Left ventricle myocardium superior (tissue), 1 donor: ENCODE results near the gene BRI3. TPM values are rescaled to one million over a fixed set of nuclear protein-coding genes. Genes with fewer than 3 reads are reported as not detected.
"Not testable (repeated sequence)": the region's sequence is repeated elsewhere in the genome, so short reads cannot be mapped to it uniquely, and the experiment has no call there.

Experiments used
- ATAC-seq: fragments of 200-7000 bp; cut with Tn5 transposase; one replicate; pipeline ENCODE4 v1.9.1; 2020; ENCODE audit warnings: mild to moderate bottlenecking, moderate library complexity
- DNase-seq: peaks from one replicate; pipeline ENCODE4 v3.0.0-alpha.2; 2020
- intact Hi-C: fragments of 100-400 bp; cut with micrococcal nuclease; formaldehyde crosslinking; loops from one replicate; pipeline ENCODE4 v1.11.0; 2022
- total RNA-seq: library from RNA; stranded (reverse); fragmentation: NEBNext Ultra II Directional; extraction: Animal tissue kit (Norgen Biotek cat#: 25700); gene quantifications from one replicate; pipeline ENCODE4 v1.2.1, GENCODE V29; 2021
- donor health status: DM: no; HTN: yes; CAD: no; lungs with severe emphysema.

Gene BRI3
- total RNA-seq, 1 donor from 2014 or later = 269 TPM

DNA sequence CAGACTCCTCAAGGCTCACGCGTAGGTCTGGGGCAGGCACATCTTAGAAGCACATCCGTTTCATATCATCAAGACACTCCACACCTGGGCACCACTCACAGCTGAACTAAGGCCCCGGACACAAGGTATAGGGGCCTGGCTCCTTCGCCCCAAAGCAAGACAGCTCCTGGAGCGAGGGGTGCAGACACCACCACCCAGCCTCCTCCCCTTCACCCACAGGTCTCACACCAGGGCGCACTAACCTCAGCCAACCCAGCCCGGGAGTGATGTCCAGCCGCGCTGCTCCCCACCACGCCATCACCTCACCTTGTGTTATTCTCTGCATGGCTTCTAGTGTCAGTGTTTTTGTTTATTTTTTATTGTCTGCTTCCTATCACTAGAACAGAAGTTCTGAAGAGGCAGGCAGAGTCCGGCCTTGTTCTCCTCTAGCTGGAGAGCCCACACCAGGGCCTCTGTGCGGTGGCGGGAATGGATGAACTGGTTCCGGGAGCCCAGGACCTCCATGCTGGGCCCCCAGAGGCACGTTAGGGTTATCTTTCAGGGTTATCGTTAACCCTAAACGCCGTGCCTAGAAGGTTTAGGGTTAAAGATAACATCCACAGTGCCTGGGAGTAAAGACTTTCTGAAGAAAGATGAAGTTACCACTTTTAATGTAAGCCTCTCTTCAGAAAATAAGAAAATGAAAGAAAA is 21.8 kb downstream of the BRI3 start:
- intact Hi-C loops = no loop called here
- DNase-seq = no peak

GRCh38 chr7:98303906-98304305 is 22.4 kb downstream of the BRI3 start:
- intact Hi-C loops = no loop called here
- DNase-seq = no peak
- ATAC-seq = no peak

More for the DNA sequence above, 21.8 kb downstream of the BRI3 start:
- no peak for ATAC-seq

DNA sequence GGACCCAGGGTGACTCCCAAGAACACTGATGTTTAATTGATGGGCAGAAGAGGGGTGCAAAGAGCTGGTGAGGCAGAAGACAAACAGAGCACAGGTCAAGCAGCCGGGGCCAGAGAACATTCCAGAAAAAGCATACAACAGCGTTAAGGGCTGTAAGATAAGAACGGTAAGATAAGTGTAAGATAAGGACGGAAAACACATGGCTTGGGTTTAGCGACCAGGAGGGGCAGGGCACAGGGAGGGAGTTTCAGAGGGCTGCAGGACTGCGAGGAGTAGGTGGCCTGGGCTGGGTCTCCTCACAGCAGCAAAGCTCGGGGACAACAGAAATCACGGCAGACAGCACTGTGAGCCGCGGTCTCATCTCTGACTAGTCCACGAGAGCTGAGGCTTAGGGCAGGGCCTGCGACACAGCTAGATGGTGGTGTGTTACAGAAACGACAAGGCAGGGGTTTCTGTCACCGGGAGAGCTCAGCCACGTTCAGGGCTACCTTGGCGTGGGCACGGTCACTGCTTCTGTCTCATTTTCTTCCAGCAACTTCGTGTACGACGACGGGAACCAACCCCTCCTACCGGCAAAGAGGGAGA is 24.6 kb downstream of the BRI3 start:
- ATAC-seq = peak; percentile 20
- intact Hi-C loops = no loop called here
- no peak for DNase-seq

GRCh38 chr7:98307971-98308466 is 26.5 kb downstream of the BRI3 start:
- DNase-seq (no peak), ATAC-seq (no peak)
- intact Hi-C loops = no loop called here

DNA sequence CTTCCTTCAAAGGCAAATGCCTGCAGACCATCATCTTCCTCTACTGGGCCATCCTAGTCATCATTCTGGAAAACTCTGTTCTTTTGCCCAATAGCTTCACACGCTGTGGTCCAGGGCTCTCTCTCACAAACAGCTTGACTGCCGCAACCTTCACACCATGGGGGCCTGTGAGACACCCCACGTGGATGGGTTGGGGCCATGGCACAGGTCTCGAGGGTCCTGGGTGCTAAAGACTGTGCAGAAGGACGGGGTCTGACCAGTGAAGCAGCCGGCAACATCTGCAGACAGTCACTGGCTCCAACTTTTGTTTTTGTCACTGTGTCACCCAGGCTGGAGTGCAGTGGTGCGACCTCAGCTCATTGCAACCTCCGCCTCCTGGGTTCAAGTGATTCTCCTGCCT is 28.1 kb downstream of the BRI3 start:
- ATAC-seq (no peak), DNase-seq (no peak)
- intact Hi-C loops = no loop called here

DNA sequence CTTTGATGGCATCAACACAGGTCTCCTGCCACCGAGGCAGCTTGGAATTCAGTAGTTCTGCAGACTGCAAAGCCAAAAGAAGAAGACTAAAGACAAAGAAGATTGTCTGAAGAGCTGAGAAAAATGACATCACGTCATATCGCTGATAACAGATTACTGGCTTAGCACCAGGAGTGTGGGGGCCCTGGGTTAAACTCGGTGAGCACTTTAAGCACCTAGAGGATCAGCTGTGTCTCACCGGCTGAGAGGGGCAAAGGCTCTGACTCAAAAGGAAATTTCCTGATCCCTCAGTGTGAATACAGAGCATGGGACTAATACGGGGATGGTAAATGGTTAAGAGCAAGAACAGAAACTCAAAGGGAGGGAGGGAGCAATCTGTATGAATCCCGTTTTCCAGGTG is 30.7 kb downstream of the BRI3 start:
- no peak for ATAC-seq
- DNase-seq = no peak

DNA sequence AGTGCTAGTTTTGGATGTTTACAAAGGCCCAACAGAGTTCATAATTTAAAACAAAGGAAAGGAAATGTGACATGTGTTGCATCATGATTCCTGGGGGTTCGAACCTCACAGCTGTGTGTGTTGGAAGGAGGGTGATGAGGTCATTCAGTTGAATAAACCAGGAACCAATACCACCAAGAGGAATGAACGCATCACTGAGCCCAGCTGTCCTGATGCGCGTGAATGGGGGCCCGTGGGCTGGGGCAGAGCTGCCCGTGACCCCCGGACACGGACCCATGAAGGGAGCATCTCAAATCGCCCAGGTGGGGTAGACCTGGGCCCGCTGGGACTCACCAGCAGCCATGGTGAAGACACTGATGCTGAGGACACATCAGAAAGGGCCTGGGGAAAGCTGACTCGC is 33.0 kb downstream of the BRI3 start:
- no peak for DNase-seq
- intact Hi-C loops = no loop called here
- no peak for ATAC-seq

More for the DNA sequence above, 30.7 kb downstream of the BRI3 start:
- intact Hi-C loops = no loop called here

DNA sequence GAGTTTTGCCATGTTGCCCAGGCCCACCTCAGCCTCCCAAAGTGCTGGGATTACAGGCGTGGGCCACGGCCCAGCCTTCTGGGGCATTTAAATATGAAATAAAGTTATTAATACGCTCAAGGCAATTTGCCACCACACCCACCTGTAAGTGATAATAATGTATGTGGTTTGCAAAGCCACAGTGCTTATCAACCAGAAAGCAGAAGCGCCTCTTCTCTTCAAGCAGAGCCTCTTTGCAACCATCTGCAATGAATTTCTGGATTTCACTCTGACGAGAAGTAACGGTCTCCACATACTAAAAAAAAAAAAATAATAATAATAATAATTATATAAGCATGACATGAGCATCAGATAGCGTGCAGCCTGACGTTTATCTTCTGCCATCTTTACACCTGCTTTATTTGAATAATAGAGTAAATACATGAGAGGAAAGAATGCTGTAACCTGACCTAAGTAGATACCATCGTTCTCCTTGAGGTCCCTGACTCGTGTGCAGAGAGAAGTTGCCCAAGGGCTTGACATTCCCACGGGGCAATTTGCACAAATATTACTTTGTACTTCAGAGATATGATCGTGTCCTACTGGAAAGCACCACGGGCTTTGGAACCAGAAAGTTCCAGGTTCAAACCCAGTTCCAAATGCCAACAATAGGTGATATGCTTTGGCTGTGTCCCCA is 34.0 kb downstream of the BRI3 start:
- intact Hi-C loops = no loop called here
- no peak for DNase-seq
- ATAC-seq = no peak

DNA sequence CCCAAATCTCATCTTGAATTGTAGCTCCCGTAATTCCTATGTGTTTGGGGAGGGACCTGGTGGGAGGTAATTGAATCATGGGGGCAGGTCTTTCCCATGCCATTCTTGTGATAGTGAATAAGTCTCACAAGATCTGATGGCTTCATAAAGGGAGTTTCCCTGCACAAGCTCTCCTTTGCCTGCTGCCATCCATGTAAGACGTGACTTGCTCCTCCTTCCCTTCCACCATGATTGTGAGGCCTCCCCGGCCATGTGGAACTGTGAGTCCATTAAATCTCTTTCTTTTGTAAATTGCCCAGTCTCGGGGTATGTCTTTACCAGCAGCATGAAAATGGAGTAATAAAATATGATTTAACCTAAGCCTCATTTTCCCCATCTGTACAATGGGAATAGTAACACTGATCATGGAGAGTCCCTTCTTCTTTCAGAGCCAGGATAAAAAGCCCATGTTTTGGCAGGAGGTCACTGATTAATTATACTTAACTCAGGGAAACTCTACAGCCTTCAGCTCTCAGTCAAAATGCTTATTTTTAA is 34.6 kb downstream of the BRI3 start:
- ATAC-seq, intact Hi-C loops, DNase-seq: not testable (repeated sequence)

DNA sequence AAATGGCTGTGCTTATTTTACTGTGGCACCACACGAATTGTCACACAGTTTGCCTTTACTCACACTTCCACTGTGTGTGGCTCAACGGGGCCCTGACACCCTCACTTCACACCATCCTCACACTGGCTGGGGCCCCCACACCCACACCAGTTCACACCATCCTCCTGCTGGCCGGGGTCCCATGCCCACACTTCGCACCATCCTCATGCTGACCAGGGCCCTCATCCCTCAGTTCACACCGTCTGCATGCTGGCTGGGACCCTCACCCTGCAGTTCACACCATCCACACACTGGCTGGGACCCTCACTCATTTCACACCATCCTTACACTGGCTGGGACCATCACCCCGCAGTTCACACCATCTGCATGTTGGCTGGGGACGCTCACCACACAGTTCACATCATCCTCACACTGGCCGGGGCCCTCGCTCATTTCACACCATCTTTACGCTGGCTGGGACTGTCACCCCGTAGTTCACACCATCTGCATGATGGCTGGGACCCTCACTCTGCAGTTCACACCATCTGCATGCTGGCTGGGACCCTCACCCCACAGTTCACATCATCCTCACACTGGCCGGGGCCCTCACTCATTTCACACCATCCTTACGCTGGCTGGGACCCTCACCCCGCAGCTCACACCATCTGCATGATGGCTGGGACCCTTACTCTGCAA is 36.0 kb downstream of the BRI3 start:
- no peak for DNase-seq
- intact Hi-C loops = no loop called here
- no peak for ATAC-seq

- intact Hi-C loops = no loop called here
These were observed 37.7 kb downstream of the BRI3 start for GRCh38 chr7:98319176-98319575.

GRCh38 chr7:98321301-98321700 is 39.8 kb downstream of the BRI3 start:
- ATAC-seq (peak; percentile 32), DNase-seq (no peak)
- intact Hi-C loops = no loop called here

More at GRCh38 chr7:98319176-98319575, 37.7 kb downstream of the BRI3 start:
- ATAC-seq = no peak
- no peak for DNase-seq

- ATAC-seq (no peak), DNase-seq (no peak)
- intact Hi-C loops = no loop called here
These were observed 41.1 kb downstream of the BRI3 start for GRCh38 chr7:98322331-98323270.

- intact Hi-C loops = no loop called here
These were observed 42.3 kb downstream of the BRI3 start for GRCh38 chr7:98323597-98324322.

DNA sequence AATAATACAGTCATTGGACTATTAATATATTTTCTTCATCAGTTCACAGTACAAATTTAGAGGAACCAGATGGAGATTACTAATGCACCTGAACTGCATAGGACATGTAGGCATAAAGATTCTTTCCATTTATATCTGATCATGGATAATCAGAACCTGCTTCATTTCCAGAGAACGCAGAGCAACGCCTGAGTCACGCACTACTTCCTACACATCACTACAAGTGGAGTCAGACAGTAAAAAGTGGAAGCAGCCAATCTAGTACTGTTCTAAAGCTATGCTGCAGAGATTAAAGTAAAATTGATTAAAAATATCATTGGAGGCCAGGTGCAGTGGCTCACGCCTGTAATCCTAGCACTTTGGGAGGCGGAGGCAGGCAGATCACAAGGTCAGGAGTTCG is 43.3 kb downstream of the BRI3 start:
- DNase-seq (no peak), ATAC-seq (no peak)
- intact Hi-C loops = no loop called here

More at GRCh38 chr7:98323597-98324322, 42.3 kb downstream of the BRI3 start:
- no peak for DNase-seq
- no peak for ATAC-seq

GRCh38 chr7:98329100-98329790 is 47.8 kb downstream of the BRI3 start:
- ATAC-seq = peak; percentile 91
- intact Hi-C loops = no loop called here
- DNase-seq = peak; percentile 42

DNA sequence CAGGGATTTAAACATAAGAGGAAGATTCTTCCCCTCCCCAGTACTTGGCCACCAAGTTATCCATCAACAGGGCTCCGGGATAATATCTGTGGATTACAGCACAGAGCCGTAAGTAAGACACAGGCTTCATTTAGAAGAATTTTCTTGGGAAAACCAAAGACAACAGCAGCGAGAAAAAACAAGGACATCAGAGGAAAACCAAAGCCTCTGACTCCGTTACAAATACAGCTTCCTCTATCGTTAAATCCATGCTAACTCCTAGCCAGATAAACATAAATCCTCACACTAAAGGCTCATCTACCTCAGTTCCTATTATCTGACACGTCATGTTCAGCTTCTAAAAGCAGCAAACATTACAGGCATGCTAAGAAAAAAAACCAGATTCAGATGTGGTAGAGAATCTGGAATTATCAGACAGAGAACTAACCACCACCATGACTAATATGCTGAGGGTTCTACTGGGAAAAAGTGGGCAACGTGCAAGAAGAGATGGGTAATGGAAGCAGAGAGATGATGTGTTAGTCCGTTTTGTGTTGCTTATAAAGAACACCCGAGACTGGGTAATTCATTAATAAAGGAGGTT is 48.4 kb downstream of the BRI3 start:
- intact Hi-C loops = no loop called here
- ATAC-seq = no peak

More for the DNA sequence above, 48.4 kb downstream of the BRI3 start:
- DNase-seq = no peak
